Breast epithelium (tissue), 3 donors: ENCODE data around the gene DYNC2LI1.

ENCODE experiments used
- POLR2A ChIP-seq: fragments of 450-650 bp; IDR thresholded peaks from one replicate; pipeline ENCODE4 v1.6.1; 2016; ENCODE audit warnings: antibody characterized with exemption, mild to moderate bottlenecking, moderate library complexity
- POLR2AphosphoS5 ChIP-seq, 3 donors: sonication (generic); formaldehyde crosslinking; IDR thresholded peaks; one replicate each; pipeline ENCODE4 v1.6.1; 2017; ENCODE audit warnings: antibody characterized with exemption in 3 of 3
- TF ChIP-seq, protein P1 (sequence below), 3 donors: fragments of 450-650 bp; IDR thresholded peaks; one replicate each; pipeline ENCODE4 v1.5.1; 2016 to 2017; ENCODE audit warnings: antibody characterized with exemption in 3 of 3, mild to moderate bottlenecking in 3 of 3, moderate library complexity in 3 of 3

- TF ChIP-seq, protein P1, sequence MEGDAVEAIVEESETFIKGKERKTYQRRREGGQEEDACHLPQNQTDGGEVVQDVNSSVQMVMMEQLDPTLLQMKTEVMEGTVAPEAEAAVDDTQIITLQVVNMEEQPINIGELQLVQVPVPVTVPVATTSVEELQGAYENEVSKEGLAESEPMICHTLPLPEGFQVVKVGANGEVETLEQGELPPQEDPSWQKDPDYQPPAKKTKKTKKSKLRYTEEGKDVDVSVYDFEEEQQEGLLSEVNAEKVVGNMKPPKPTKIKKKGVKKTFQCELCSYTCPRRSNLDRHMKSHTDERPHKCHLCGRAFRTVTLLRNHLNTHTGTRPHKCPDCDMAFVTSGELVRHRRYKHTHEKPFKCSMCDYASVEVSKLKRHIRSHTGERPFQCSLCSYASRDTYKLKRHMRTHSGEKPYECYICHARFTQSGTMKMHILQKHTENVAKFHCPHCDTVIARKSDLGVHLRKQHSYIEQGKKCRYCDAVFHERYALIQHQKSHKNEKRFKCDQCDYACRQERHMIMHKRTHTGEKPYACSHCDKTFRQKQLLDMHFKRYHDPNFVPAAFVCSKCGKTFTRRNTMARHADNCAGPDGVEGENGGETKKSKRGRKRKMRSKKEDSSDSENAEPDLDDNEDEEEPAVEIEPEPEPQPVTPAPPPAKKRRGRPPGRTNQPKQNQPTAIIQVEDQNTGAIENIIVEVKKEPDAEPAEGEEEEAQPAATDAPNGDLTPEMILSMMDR (IDR thresholded peaks at IDR 0.05), result no peak
- TF ChIP-seq POLR2A (no peak), POLR2AphosphoS5 (IDR thresholded peaks at IDR 0.05) (no peak)
Measured at GRCh38 chr2:43794956-43795355, 21.1 kb downstream of the DYNC2LI1 start.
